Measurements from ENCODE around the gene LDLRAP1. TPM values are rescaled to one million over a fixed set of nuclear protein-coding genes. Genes with fewer than 3 reads are reported as not detected.

LDLRAP1 gene
- total and polyA plus RNA-seq, 2 experiments from 2014 or later: 9.6 to 22.7 TPM

GRCh38 chr1:25545767-25546166 is 2.4 kb downstream of the LDLRAP1 start:
- no peak overlapping the region for H3K4me3 Mint-ChIP-seq
- H3K4me2 ChIP-seq: no peak overlapping the region
- H3K27ac ChIP-seq (ENCODE audit: low read depth): no peak overlapping the region

More at GRCh38 chr1:25545767-25546166, 2.4 kb downstream of the LDLRAP1 start:
- Mint-ChIP-seq H3K9me3 (no peaks in the 10 kb centered on the region; the same call in 2 of the 3 replicates), H3K36me3 (ENCODE audit: low read depth) (no peaks in the 10 kb centered on the region), H3K4me1 (peaks cover 10% of the 10 kb centered on the region), H3K27ac (no peak overlapping the region), H3K27me3 (ENCODE audit: insufficient read depth, low read depth, poor library complexity) (peaks cover 8% of the 10 kb centered on the region)
- H3K4me3 ChIP-seq: no peak overlapping the region
- no peak for ATAC-seq
- TF ChIP-seq STAT1 (IDR thresholded peaks at IDR 0.05; ENCODE audit: unreplicated experiment): no peak
- no peak for TF ChIP-seq ZNF462 (CRISPR knock-in tag; IDR thresholded peaks at IDR 0.05)
- TF ChIP-seq ETS1 (IDR thresholded peaks at IDR 0.05): no peak
- TF ChIP-seq EZH2 (IDR thresholded peaks at IDR 0.05; ENCODE audit: low read depth, unreplicated experiment): no peak
- DNase-seq (ENCODE audit: low spot score): no peak
- 0 out of 2 replicates have a peak, but pooled peaks cover 4% of the 10 kb centered on the region for H3K79me2 ChIP-seq (replicated peaks; ENCODE audit: insufficient read depth)
- H3K9me2 ChIP-seq (ENCODE audit: insufficient read depth): no peaks in the 10 kb centered on the region
- H3K36me3 ChIP-seq (ENCODE audit: insufficient read depth): no peaks in the 10 kb centered on the region
- peaks cover 9% of the 10 kb centered on the region; the same call in 1 of the 2 replicates for H3K4me1 ChIP-seq (ENCODE audit: insufficient read depth)
- H2AFZ ChIP-seq: no peak overlapping the region
- H3K27me3 ChIP-seq (ENCODE audit: insufficient read depth): 0 out of 2 replicates have a peak, but pooled peaks cover 7% of the 10 kb centered on the region
- 0 out of 2 replicates have a peak, but pooled peaks cover 5% of the 10 kb centered on the region for H3F3A ChIP-seq (replicated peaks; ENCODE audit: low read depth)
- peaks cover 12% of the 10 kb centered on the region; the same call in 1 of the 2 replicates for H4K20me1 ChIP-seq (replicated peaks; ENCODE audit: insufficient read depth)

Data from GM23338 (cell line).